B cell (primary cell): Measurements from ENCODE around the gene TRIM72. TPM values are rescaled to one million over a fixed set of nuclear protein-coding genes. Genes with fewer than 3 reads are reported as not detected.

Experiments used
- ATAC-seq: fragments of 200-7000 bp; cut with Tn5 transposase; one replicate; pipeline ENCODE4 v1.10.0; 2021; ENCODE audit warnings: low read depth, mild to moderate bottlenecking, moderate number of reproducible peaks, moderate library complexity
- CTCF ChIA-PET: fragments of 350-600 bp; sonication (Branson Sonifier 250); formaldehyde crosslinking; loops from one replicate; lab custom pipeline; 2021; ENCODE audit warnings: antibody characterized with exemption, inconsistent platforms; lab: Charles Lee
- POLR2A ChIA-PET: fragments of 350-600 bp; sonication (Branson Sonifier 250); formaldehyde crosslinking; loops from one replicate; lab custom pipeline; 2021; ENCODE audit warnings: antibody characterized with exemption; lab: Charles Lee
- DNase-seq: peaks from one replicate; pipeline ENCODE4 v3.0.0; 2013
- H2AFZ ChIP-seq: 2 replicates; pipeline ENCODE4 v1.6.1; 2012; ENCODE audit warnings: mild to moderate bottlenecking, low read depth, low read length; ENCODE audit not compliant: insufficient read depth, poor library complexity, severe bottlenecking
- H3K27ac ChIP-seq, 2 donors: 1 replicate in 1 of 2; 2 replicates in 1 of 2; pipeline ENCODE4 v1.5.1; 2012 to 2013; ENCODE audit warnings: low read length in 2 of 2, mild to moderate bottlenecking in 2 of 2, moderate library complexity in 1 of 2
- H3K27me3 ChIP-seq, 4 experiments: fragments of 200-600 bp in 1 of 4; sonication (generic) in 1 of 4; replicated peaks in 1 of 4; 1 replicate in 2 of 4; 2 replicates in 2 of 4; pipeline versions ENCODE4 v1.6.1 to v1.7.0; 2013 to 2016; ENCODE audit warnings: low read length in 3 of 4, mild to moderate bottlenecking in 2 of 4, mixed read lengths in 1 of 4, moderate library complexity in 1 of 4; ENCODE audit not compliant: insufficient read depth in 4 of 4, control insufficient read depth in 3 of 4; ENCODE audit errors: control extremely low read depth in 1 of 4
- H3K36me3 ChIP-seq, 2 experiments: replicated peaks in 1 of 2; 1 replicate in 1 of 2; 2 replicates in 1 of 2; pipeline versions ENCODE4 v1.6.1 to v1.7.1; 2013; ENCODE audit warnings: low read length in 1 of 2; ENCODE audit not compliant: insufficient read depth in 2 of 2, control insufficient read depth in 1 of 2; ENCODE audit errors: control extremely low read depth in 1 of 2, extremely low read depth in 1 of 2
- H3K4me1 ChIP-seq, 2 donors: fragments of 200-600 bp in 1 of 2; sonication (generic) in 1 of 2; 1 replicate in 1 of 2; 2 replicates in 1 of 2; pipeline versions ENCODE4 v1.5.1 to v1.6.1; 2013 to 2017; ENCODE audit warnings: low read length in 2 of 2; ENCODE audit not compliant: control insufficient read depth in 2 of 2, insufficient read depth in 2 of 2
- H3K4me2 ChIP-seq: replicated peaks from 2 replicates; pipeline ENCODE3; 2012; ENCODE audit warnings: mild to moderate bottlenecking, low read depth, low read length; ENCODE audit not compliant: poor library complexity, severe bottlenecking
- H3K4me3 ChIP-seq, 5 experiments: fragments of 200-600 bp in 1 of 5; sonication (generic) in 1 of 5; 1 replicate in 3 of 5; 2 replicates in 2 of 5; pipeline versions ENCODE4 v1.5.1 to v1.7.0; 2011 to 2016; ENCODE audit warnings: low read length in 4 of 5, mild to moderate bottlenecking in 4 of 5, low read depth in 2 of 5, control low read depth in 1 of 5, moderate library complexity in 1 of 5; ENCODE audit not compliant: insufficient read depth in 1 of 5; ENCODE audit errors: control extremely low read depth in 1 of 5, extremely low read depth in 1 of 5
- H3K79me2 ChIP-seq: fragments of 200-600 bp; sonication (generic); one replicate; pipeline ENCODE4 v1.6.0; 2016; ENCODE audit warnings: low read length; ENCODE audit not compliant: control insufficient read depth, insufficient read depth
- H3K9ac ChIP-seq: fragments of 200-600 bp; sonication (generic); 2 replicates; pipeline ENCODE4 v1.6.1; 2017; ENCODE audit warnings: mild to moderate bottlenecking, low read length, moderate library complexity
- H3K9me3 ChIP-seq, 3 donors: one replicate each; pipeline versions ENCODE4 v1.6.1 to v1.7.1; 2013; ENCODE audit warnings: low read length in 2 of 3; ENCODE audit not compliant: control insufficient read depth in 2 of 3, insufficient read depth in 1 of 3; ENCODE audit errors: control extremely low read depth in 1 of 3
- H4K20me1 ChIP-seq: 2 replicates; pipeline ENCODE4 v1.6.0; 2012; ENCODE audit warnings: mild to moderate bottlenecking, low read length; ENCODE audit not compliant: insufficient read depth, control insufficient read depth, poor library complexity, severe bottlenecking
- H3K27ac Mint-ChIP-seq: one replicate; pipeline ENCODE4 v1.8.0; 2021; ENCODE audit warnings: mixed read lengths
- H3K27me3 Mint-ChIP-seq: one replicate; pipeline ENCODE4 v1.8.0; 2021; ENCODE audit warnings: mixed read lengths
- H3K4me1 Mint-ChIP-seq: one replicate; pipeline ENCODE4 v1.8.0; 2021; ENCODE audit warnings: mixed read lengths
- H3K4me3 Mint-ChIP-seq: one replicate; pipeline ENCODE4 v1.8.0; 2021; ENCODE audit warnings: mixed read lengths
- H3K9me3 Mint-ChIP-seq: one replicate; pipeline ENCODE4 v1.8.0; 2022; ENCODE audit warnings: mixed read lengths; ENCODE audit not compliant: insufficient read depth
- CTCF ChIP-seq: fragments of 200-600 bp; IDR thresholded peaks from one replicate; pipeline ENCODE4 v1.8.0; 2022; ENCODE audit warnings: antibody characterized with exemption, mild to moderate bottlenecking
- EZH2 ChIP-seq: IDR thresholded peaks from 2 replicates; pipeline ENCODE4 v1.6.1; 2012; ENCODE audit warnings: borderline replicate concordance, low read depth, mild to moderate bottlenecking, moderate library complexity, low read length; ENCODE audit not compliant: insufficient read depth, poor library complexity, severe bottlenecking
- WGBS: methylation state at CpG from one replicate; pipeline ENCODE4 v1.1.5; 2013; ENCODE audit warnings: missing lambda C conversion rate; ENCODE audit not compliant: insufficient coverage; 5-methylcytosine and 5-hydroxymethylcytosine counted together
- intact Hi-C: fragments of 100-400 bp; cut with micrococcal nuclease; formaldehyde crosslinking; loops from one replicate; pipeline ENCODE4 v1.10.0; 2022
- polyA plus RNA-seq: library from polyadenylated mRNA; depleted of rRNA; stranded (reverse); fragments of >200 nt; gene quantifications from 2 replicates; pipeline ENCODE4 v1.2.3, GENCODE V29; 2012
- total RNA-seq, 2 donors: library from RNA; stranded (reverse); fragments of 120-200 nt in 1 of 2; gene quantifications; 1 replicate in 1 of 2; 2 replicates in 1 of 2; pipeline versions ENCODE4 v1.2.3 to v1.2.4, GENCODE V29; 2013 to 2022

TRIM72 gene
- total and polyA plus RNA-seq, 2 donors (not counting 1 experiment from before 2014, with no cell fraction given) = 0.03 to 0.05 TPM

- Histone ChIP-seq H3K27ac (no peak overlapping the region), H3K4me2 (no peak overlapping the region), H3K79me2 (no peaks in the 10 kb centered on the region), H3K36me3 (no peaks in the 10 kb centered on the region), H3K4me1 (peaks cover 7 to 10% of the 10 kb centered on the region in 2 donors), H3K27me3 (peaks cover 0 to 27% (median 9%) of the 10 kb centered on the region in 4 experiments), H3K9me3 (no peaks in the 10 kb centered on the region), H2AFZ (no peak overlapping the region), H3K9ac (no peak overlapping the region), H3K4me3 (no peak overlapping the region), H4K20me1 (no peaks in the 10 kb centered on the region)
- DNase-seq = no peak
- ChIA-PET POLR2A (no interaction called here), CTCF (no interaction called here)
- WGBS = 99% methylated on average over 6 of the region's 7 CpGs
- ATAC-seq = no peak
- Mint-ChIP-seq H3K9me3 (no peaks in the 10 kb centered on the region), H3K4me1 (peaks cover 20% of the 10 kb centered on the region), H3K27ac (no peak overlapping the region), H3K4me3 (no peak overlapping the region), H3K27me3 (peaks cover 5% of the 10 kb centered on the region)
- TF ChIP-seq EZH2 (no peak), CTCF (no peak)
- intact Hi-C loops = no loop called here
These were observed 37.0 kb downstream of the TRIM72 start for GRCh38 chr16:31250782-31251384.

DNA sequence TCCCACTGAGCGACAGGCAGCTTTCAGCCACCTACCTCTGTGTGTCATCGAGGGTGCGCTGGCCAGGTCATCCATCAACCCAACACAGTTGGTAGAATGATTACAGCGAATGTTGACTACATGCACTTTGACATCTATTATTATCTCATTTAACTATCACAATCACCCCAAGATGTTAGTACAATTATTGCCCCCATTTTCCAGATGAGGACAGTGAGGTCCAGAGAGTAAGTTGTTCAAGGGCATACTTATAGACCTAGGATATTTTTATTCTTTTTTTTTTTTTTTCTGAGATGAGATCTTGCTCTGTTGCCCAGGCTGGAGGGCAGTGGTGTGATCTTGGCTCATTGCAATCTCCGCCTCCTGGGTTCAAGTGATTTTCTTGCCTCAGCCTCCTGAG is 37.5 kb downstream of the TRIM72 start:
- intact Hi-C loops = no loop called here
- peaks cover 7 to 10% of the 10 kb centered on the region in 2 donors for H3K4me1 ChIP-seq
- Mint-ChIP-seq H3K27me3 (peaks cover 5% of the 10 kb centered on the region), H3K9me3 (no peaks in the 10 kb centered on the region), H3K4me1 (peaks cover 19% of the 10 kb centered on the region), H3K4me3 (no peak overlapping the region), H3K27ac (no peak overlapping the region)
- H2AFZ ChIP-seq = no peak overlapping the region
- H3K27ac ChIP-seq = no peak overlapping the region
- H3K36me3 ChIP-seq = no peaks in the 10 kb centered on the region
- H3K27me3 ChIP-seq = peaks cover 0 to 27% (median 9%) of the 10 kb centered on the region in 4 experiments
- H3K9me3 ChIP-seq = no peaks in the 10 kb centered on the region
- H4K20me1 ChIP-seq = no peaks in the 10 kb centered on the region
- CTCF ChIA-PET = no interaction called here
- DNase-seq (no peak), ATAC-seq (no peak)
- no peaks in the 10 kb centered on the region for H3K79me2 ChIP-seq
- TF ChIP-seq CTCF (no peak), EZH2 (no peak)
- POLR2A ChIA-PET = no interaction called here
- no peak overlapping the region for H3K9ac ChIP-seq
- WGBS = 100% methylated on average over 1 of the region's 5 CpGs
- no peak overlapping the region for H3K4me2 ChIP-seq
- H3K4me3 ChIP-seq = no peak overlapping the region
